PC-9 (cell line): ENCODE data around the gene COL13A1. TPM values are rescaled to one million over a fixed set of nuclear protein-coding genes. Genes with fewer than 3 reads are reported as not detected.

ENCODE experiments used
- BruUV-seq: library from RNA; stranded (reverse); fragments of 400-500 nt; replicated peaks from 2 replicates; lab custom pipeline; 2021; lab: Mats Ljungman, UMichigan
- CTCF ChIA-PET: fragments of 300-600 bp; sonication (Branson Sonifier 250); formaldehyde crosslinking; loops from one replicate; lab custom pipeline; 2022; ENCODE audit warnings: antibody characterized with exemption; lab: Charles Lee
- POLR2A ChIA-PET: fragments of 300-600 bp; sonication (Branson Sonifier 250); formaldehyde crosslinking; loops from one replicate; lab custom pipeline; 2022; ENCODE audit warnings: antibody characterized with exemption; ENCODE audit not compliant: unreplicated experiment; lab: Charles Lee
- DNase-seq, 2 experiments: peaks; one replicate each; pipeline versions ENCODE4 v3.0.0 to v3.0.0-alpha.2; 2015 to 2022; ENCODE audit warnings: mixed read lengths in 1 of 2
- H2AFZ ChIP-seq: fragments of 200-600 bp; sonication (generic); 2 replicates; pipeline ENCODE4 v1.8.1; 2017; ENCODE audit warnings: antibody characterized with exemption
- H3F3A ChIP-seq: fragments of 200-600 bp; sonication (generic); 2 replicates; pipeline ENCODE4 v1.8.1; 2017; ENCODE audit warnings: antibody characterized with exemption, mild to moderate bottlenecking, low read depth; ENCODE audit not compliant: insufficient read depth
- H3K27ac ChIP-seq: fragments of 200-600 bp; sonication (generic); 2 replicates; pipeline ENCODE4 v1.6.1; 2016; ENCODE audit warnings: mixed run types
- H3K27me3 ChIP-seq: fragments of 200-600 bp; sonication (generic); 2 replicates; pipeline ENCODE4 v1.6.1; 2016; ENCODE audit warnings: low read depth, mixed run types; ENCODE audit not compliant: insufficient read depth
- H3K36me3 ChIP-seq: fragments of 200-600 bp; sonication (generic); 2 replicates; pipeline ENCODE4 v1.6.1; 2016; ENCODE audit warnings: low read depth, mixed run types
- H3K4me1 ChIP-seq: fragments of 200-600 bp; sonication (generic); replicated peaks from 2 replicates; pipeline ENCODE4 v1.6.1; 2016; ENCODE audit warnings: mixed run types; ENCODE audit not compliant: insufficient read depth
- H3K4me2 ChIP-seq: fragments of 200-600 bp; sonication (generic); 2 replicates; pipeline ENCODE4 v1.6.1; 2017; ENCODE audit warnings: mixed run types
- H3K4me3 ChIP-seq: fragments of 200-600 bp; sonication (generic); 2 replicates; pipeline ENCODE4 v1.6.1; 2016; ENCODE audit warnings: mixed run types
- H3K79me2 ChIP-seq: fragments of 200-600 bp; sonication (generic); 2 replicates; pipeline ENCODE4 v1.6.1; 2017; ENCODE audit warnings: low read depth, mixed run types
- H3K9me2 ChIP-seq: fragments of 200-600 bp; sonication (generic); 2 replicates; pipeline ENCODE4 v1.8.1; 2017; ENCODE audit warnings: mild to moderate bottlenecking; ENCODE audit not compliant: insufficient read depth
- H3K9me3 ChIP-seq: fragments of 200-600 bp; sonication (generic); 2 replicates; pipeline ENCODE4 v1.8.1; 2016; ENCODE audit warnings: low read depth; ENCODE audit not compliant: insufficient read depth
- H4K20me1 ChIP-seq: fragments of 200-600 bp; sonication (generic); 2 replicates; pipeline ENCODE4 v1.8.1; 2017; ENCODE audit not compliant: insufficient read depth
- EZH2 ChIP-seq: fragments of 200-600 bp; sonication (generic); IDR thresholded peaks from 2 replicates; pipeline ENCODE4 v1.8.0; 2017; ENCODE audit warnings: antibody characterized with exemption, low read depth
- intact Hi-C: fragments of 100-400 bp; cut with micrococcal nuclease; formaldehyde crosslinking; loops from one replicate; pipeline ENCODE4 v1.10.0; 2022; ENCODE audit not compliant: unreplicated experiment
- total RNA-seq: library from RNA; stranded (reverse); gene quantifications from 2 replicates; pipeline ENCODE4 v1.2.3, GENCODE V29; 2021
- TF ChIP-seq, protein P1 (sequence below): fragments of 200-600 bp; sonication (generic); conservative IDR thresholded peaks from 2 replicates; pipeline ENCODE4 v1.6.1; 2017; ENCODE audit warnings: mixed run types, antibody characterized with exemption, mild to moderate bottlenecking, moderate library complexity

Gene COL13A1
- total RNA-seq, 1 experiment from 2014 or later, result 1.6 TPM

DNA sequence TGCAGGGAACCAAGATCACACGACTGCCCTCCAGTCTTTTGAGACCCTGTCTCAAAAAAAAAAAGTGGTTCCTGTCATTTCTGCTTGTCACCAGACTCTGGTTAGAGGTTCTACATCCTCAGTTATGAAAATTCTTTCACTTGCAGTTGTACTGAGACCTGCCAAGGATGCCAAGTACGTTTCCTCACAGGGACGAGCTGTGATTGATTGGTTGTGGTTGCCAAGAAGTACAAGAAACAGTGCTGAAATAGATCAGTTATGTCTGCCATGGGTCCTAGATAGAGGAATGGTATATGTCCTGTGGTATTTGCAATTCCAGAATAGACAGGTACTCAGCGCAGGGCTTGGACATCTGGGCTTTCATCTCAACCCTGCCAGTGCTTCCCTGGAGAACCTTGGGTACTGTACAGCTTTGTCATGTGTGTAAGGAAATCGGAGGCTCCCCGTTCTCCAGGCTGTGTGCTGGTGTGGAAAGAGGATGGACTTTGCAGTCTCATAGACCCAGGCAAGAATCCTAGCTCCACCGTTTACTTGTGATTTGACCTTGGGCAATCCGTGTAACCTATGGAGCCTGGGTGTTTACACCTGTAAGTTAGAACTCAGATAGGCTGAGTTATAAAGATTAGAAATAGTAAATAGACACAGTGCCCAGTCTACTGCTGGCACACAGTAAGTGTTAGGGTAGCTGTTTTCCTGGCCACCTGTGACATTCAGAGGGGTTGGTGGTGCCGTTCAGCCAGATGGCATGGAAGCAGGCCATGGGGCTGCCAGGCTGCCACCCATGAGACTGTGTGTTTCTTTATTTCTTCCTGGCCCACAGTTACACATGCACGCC is 53.0 kb downstream of the COL13A1 start:
- Histone ChIP-seq H3K27ac (no peak overlapping the region), H3K9me2 (no peaks in the 10 kb centered on the region), H3K36me3 (no peaks in the 10 kb centered on the region), H3K79me2 (no peaks in the 10 kb centered on the region), H3K27me3 (no peaks in the 10 kb centered on the region), H3K4me3 (no peak overlapping the region), H3K4me1 (peaks cover 11% of the 10 kb centered on the region; the same call in 1 of the 2 replicates), H4K20me1 (no peaks in the 10 kb centered on the region), H3F3A (peaks cover 7% of the 10 kb centered on the region; the same call in 1 of the 2 replicates), H3K9me3 (no peaks in the 10 kb centered on the region), H2AFZ (no peak overlapping the region), H3K4me2 (no peak overlapping the region)
- TF ChIP-seq, protein P1, sequence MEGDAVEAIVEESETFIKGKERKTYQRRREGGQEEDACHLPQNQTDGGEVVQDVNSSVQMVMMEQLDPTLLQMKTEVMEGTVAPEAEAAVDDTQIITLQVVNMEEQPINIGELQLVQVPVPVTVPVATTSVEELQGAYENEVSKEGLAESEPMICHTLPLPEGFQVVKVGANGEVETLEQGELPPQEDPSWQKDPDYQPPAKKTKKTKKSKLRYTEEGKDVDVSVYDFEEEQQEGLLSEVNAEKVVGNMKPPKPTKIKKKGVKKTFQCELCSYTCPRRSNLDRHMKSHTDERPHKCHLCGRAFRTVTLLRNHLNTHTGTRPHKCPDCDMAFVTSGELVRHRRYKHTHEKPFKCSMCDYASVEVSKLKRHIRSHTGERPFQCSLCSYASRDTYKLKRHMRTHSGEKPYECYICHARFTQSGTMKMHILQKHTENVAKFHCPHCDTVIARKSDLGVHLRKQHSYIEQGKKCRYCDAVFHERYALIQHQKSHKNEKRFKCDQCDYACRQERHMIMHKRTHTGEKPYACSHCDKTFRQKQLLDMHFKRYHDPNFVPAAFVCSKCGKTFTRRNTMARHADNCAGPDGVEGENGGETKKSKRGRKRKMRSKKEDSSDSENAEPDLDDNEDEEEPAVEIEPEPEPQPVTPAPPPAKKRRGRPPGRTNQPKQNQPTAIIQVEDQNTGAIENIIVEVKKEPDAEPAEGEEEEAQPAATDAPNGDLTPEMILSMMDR, result no peak
- TF ChIP-seq EZH2, result no peak
- POLR2A ChIA-PET, result no interaction called here
- intact Hi-C loops, result no loop called here
- DNase-seq, result no peak
- no TSS peak for BruUV-seq
- CTCF ChIA-PET, result no interaction called here

DNA sequence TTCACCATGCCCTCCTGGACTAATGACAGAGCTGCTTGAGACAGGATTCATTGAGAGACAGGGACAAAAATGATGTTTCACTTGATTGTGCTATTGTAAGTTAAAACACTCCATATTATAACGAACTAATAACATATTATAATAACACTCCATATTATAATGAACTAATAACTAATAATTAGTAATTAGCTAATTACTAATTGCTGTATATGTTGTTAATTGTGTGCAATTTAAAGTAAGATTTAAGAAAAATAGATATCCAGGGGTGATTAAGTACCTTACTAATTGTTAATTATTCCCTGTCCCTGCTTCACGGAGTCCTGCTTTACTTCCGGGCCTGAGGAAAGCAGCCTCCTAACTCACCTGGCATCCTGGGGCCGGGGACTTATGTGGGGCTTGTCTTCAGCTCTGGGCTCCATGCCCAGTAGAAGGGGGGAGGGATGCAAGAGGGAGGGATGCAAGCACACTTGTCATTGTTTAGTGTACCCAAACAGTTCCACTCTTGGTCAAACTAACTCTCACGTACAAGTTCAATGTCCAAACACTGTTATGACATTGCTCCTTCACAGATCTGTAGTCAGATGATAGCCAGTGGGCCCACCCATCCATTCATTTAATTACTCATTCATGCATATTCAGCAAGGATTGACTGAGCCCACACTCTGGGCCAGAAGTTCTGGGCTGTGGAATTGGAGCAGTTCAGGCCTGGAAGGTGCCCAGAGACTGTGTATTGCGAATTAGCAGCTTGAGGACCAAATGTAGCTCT is 53.8 kb downstream of the COL13A1 start:
- CTCF ChIA-PET, result no interaction called here
- POLR2A ChIA-PET, result no interaction called here
- H3K4me2 ChIP-seq, result no peak overlapping the region
- BruUV-seq, result no TSS peak
- no peak for TF ChIP-seq EZH2
- TF ChIP-seq, protein P1, result no peak
- DNase-seq, result no peak
- H3F3A ChIP-seq, result peaks cover 7% of the 10 kb centered on the region; the same call in 1 of the 2 replicates
- H3K36me3 ChIP-seq, result no peaks in the 10 kb centered on the region
- H3K9me2 ChIP-seq, result no peaks in the 10 kb centered on the region
- no peaks in the 10 kb centered on the region for H3K27me3 ChIP-seq
- H4K20me1 ChIP-seq, result no peaks in the 10 kb centered on the region
- no peak overlapping the region for H3K27ac ChIP-seq
- H3K79me2 ChIP-seq, result no peaks in the 10 kb centered on the region
- no peaks in the 10 kb centered on the region for H3K9me3 ChIP-seq
- H3K4me1 ChIP-seq, result peaks cover 13% of the 10 kb centered on the region; the same call in 1 of the 2 replicates
- H2AFZ ChIP-seq, result no peak overlapping the region
- intact Hi-C loops, result no loop called here
- no peak overlapping the region for H3K4me3 ChIP-seq

GRCh38 chr10:69856601-69857166 is 55.0 kb downstream of the COL13A1 start:
- Histone ChIP-seq H3K36me3 (no peaks in the 10 kb centered on the region), H3K4me3 (no peak overlapping the region), H3K27ac (no peak overlapping the region), H2AFZ (no peak overlapping the region), H3K9me2 (no peaks in the 10 kb centered on the region), H4K20me1 (no peaks in the 10 kb centered on the region), H3K27me3 (no peaks in the 10 kb centered on the region), H3K9me3 (no peaks in the 10 kb centered on the region), H3K4me2 (no peak overlapping the region), H3K79me2 (no peaks in the 10 kb centered on the region), H3K4me1 (peaks cover 20% of the 10 kb centered on the region), H3F3A (peaks cover 10% of the 10 kb centered on the region; the same call in 1 of the 2 replicates)
- ChIA-PET POLR2A (no interaction called here), CTCF (no interaction called here)
- TF ChIP-seq, protein P1, result no peak
- TF ChIP-seq EZH2, result no peak
- BruUV-seq, result no TSS peak
- DNase-seq, result no peak
- intact Hi-C loops, result no loop called here
